ENCODE results near the gene PRKX. TPM values are rescaled to one million over a fixed set of nuclear protein-coding genes. Genes with fewer than 3 reads are reported as not detected.

Gene PRKX
- total and polyA plus RNA-seq, 2 of the 8 experiments (the other 6 are each of a cell fraction or from before 2014, with no cell fraction given) = 19.4 to 55.3 TPM

DNA sequence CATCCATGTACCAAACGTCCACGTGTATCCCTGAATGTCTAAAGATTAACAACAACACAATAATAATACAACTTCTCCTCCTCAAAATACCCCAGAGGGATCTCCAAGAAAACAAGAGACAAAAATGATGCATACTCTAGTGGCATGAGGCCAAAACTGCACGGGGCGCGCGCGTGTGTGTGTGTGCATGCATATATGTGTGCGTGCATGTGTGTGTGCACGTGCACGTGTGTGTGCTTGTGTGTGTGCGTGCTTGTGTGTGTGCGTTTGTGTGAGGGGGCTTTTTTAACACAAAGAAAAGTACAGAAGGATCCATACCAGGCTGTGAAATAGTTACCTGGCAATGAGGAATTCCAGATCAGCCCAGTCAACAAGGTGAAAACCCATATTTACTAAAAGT is 48.5 kb downstream of the PRKX start:
- no peaks in the 10 kb centered on the region for H3K4me1 ChIP-seq (replicated peaks in 1 of 4; ENCODE audit: control insufficient read depth in 3 of 4, insufficient read depth in 4 of 4, low read length in 3 of 4)
- no peak for FAIRE-seq
- 98% methylated on average over 12 of the region's 12 CpGs; no CpG with 5 or more reads in 1 of the 2 experiments for WGBS, 2 experiments (ENCODE audit: extremely low coverage in 1 of 2, insufficient coverage in 1 of 2, insufficient read length in 1 of 2, insufficient replicate concordance in 2 of 2, low coverage in 1 of 2, low lambda C conversion rate in 2 of 2, missing lambda C conversion rate in 1 of 2)
- no peak for TF ChIP-seq SIX5 (IDR thresholded peaks at IDR 0.05; ENCODE audit: low read depth, low read length)
- no peak for TF ChIP-seq CREB1 (IDR thresholded peaks at IDR 0.05)
- no peak for TF ChIP-seq BACH1 (IDR thresholded peaks at IDR 0.05; ENCODE audit: low read length)
- TF ChIP-seq SP1 (IDR thresholded peaks at IDR 0.05; ENCODE audit: low read depth, low read length) = no peak
- no peak for TF ChIP-seq KDM4A (IDR thresholded peaks at IDR 0.05; ENCODE audit: low read depth, low read length, severe bottlenecking)
- TF ChIP-seq, protein P1, sequence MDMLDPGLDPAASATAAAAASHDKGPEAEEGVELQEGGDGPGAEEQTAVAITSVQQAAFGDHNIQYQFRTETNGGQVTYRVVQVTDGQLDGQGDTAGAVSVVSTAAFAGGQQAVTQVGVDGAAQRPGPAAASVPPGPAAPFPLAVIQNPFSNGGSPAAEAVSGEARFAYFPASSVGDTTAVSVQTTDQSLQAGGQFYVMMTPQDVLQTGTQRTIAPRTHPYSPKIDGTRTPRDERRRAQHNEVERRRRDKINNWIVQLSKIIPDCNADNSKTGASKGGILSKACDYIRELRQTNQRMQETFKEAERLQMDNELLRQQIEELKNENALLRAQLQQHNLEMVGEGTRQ (IDR thresholded peaks at IDR 0.05; ENCODE audit: low read length) = no peak
- TF ChIP-seq JUND (IDR thresholded peaks at IDR 0.05; ENCODE audit: low read length) = no peak
- no peak for TF ChIP-seq TAF1 (IDR thresholded peaks at IDR 0.05; ENCODE audit: low read depth, low read length)
- TF ChIP-seq, protein P2, sequence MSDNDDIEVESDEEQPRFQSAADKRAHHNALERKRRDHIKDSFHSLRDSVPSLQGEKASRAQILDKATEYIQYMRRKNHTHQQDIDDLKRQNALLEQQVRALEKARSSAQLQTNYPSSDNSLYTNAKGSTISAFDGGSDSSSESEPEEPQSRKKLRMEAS (IDR thresholded peaks at IDR 0.05) = no peak
- TF ChIP-seq TEAD4 (IDR thresholded peaks at IDR 0.05; ENCODE audit: low read depth, low read length) = no peak
- TF ChIP-seq SP2 (IDR thresholded peaks at IDR 0.05; ENCODE audit: low read length) = no peak
- TF ChIP-seq, protein P3, sequence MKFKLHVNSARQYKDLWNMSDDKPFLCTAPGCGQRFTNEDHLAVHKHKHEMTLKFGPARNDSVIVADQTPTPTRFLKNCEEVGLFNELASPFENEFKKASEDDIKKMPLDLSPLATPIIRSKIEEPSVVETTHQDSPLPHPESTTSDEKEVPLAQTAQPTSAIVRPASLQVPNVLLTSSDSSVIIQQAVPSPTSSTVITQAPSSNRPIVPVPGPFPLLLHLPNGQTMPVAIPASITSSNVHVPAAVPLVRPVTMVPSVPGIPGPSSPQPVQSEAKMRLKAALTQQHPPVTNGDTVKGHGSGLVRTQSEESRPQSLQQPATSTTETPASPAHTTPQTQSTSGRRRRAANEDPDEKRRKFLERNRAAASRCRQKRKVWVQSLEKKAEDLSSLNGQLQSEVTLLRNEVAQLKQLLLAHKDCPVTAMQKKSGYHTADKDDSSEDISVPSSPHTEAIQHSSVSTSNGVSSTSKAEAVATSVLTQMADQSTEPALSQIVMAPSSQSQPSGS (IDR thresholded peaks at IDR 0.05; ENCODE audit: low read length) = no peak
- no peak for TF ChIP-seq TCF12 (IDR thresholded peaks at IDR 0.05; ENCODE audit: low read depth, low read length)

More for the DNA sequence above, 48.5 kb downstream of the PRKX start:
- Histone ChIP-seq H2BK120ac (replicated peaks; ENCODE audit: low read depth, low read length) (no peak overlapping the region), H2AFZ (ENCODE audit: low read length) (no peak overlapping the region), H2BK12ac (ENCODE audit: low read depth, low read length) (no peak overlapping the region), H3K56ac (replicated peaks; ENCODE audit: insufficient read length, low read depth, low read length) (no peak overlapping the region), H3K4me3 (ENCODE audit: extremely low read depth in 1 of 4, insufficient read depth in 2 of 4, low read depth in 3 of 4, low read length in 4 of 4) (no peak overlapping the region), H2BK5ac (ENCODE audit: low read depth, low read length) (no peak overlapping the region), H3K4me2 (ENCODE audit: insufficient read depth in 1 of 2, low read depth in 2 of 2, low read length in 2 of 2) (no peak overlapping the region), H3K18ac (ENCODE audit: extremely low read depth, low read length) (no peak overlapping the region), H4K8ac (ENCODE audit: extremely low read depth, insufficient read depth, low read length) (no peak overlapping the region), H3K9ac (replicated peaks in 1 of 4; ENCODE audit: extremely low read depth in 1 of 4, low read depth in 3 of 4, low read length in 3 of 4) (no peak overlapping the region), H4K91ac (replicated peaks; ENCODE audit: insufficient read length, low read length) (no peak overlapping the region), H2AK5ac (ENCODE audit: low read depth, low read length) (no peak overlapping the region), H2BK20ac (ENCODE audit: low read length) (no peak overlapping the region), H3K79me1 (ENCODE audit: low read depth, low read length) (no peaks in the 10 kb centered on the region), H4K5ac (ENCODE audit: insufficient read length, low read depth, low read length) (no peak overlapping the region), H3K4ac (replicated peaks; ENCODE audit: insufficient read length, low read depth, low read length) (no peak overlapping the region), H3K79me2 (ENCODE audit: control insufficient read depth in 1 of 2, insufficient read depth in 2 of 2, low read length in 2 of 2) (no peaks in the 10 kb centered on the region), H3K14ac (ENCODE audit: insufficient read length) (no peak overlapping the region), H3K23ac (ENCODE audit: insufficient read length) (no peak overlapping the region), H3K9me3 (ENCODE audit: insufficient read depth in 2 of 2, low read depth in 1 of 2, low read length in 1 of 2) (no peaks in the 10 kb centered on the region), H4K20me1 (replicated peaks in 1 of 2; ENCODE audit: control insufficient read depth in 1 of 2, insufficient read depth in 2 of 2, low read length in 2 of 2) (no peaks in the 10 kb centered on the region), H2BK15ac (ENCODE audit: low read length) (no peak overlapping the region), H3K36me3 (ENCODE audit: control insufficient read depth in 2 of 4, insufficient read depth in 4 of 4, low read length in 3 of 4) (peaks cover 0 to 6% (median under 1%) of the 10 kb centered on the region in 4 experiments; a peak in 3 of 8 replicates), H3K27ac (ENCODE audit: low read depth, low read length) (no peak overlapping the region), H3K27me3 (replicated peaks in 1 of 4; ENCODE audit: control insufficient read depth in 3 of 4, extremely low read depth in 1 of 4, insufficient read depth in 3 of 4, low read length in 3 of 4) (no peaks in the 10 kb centered on the region), H3K23me2 (ENCODE audit: low read depth, low read length) (no peaks in the 10 kb centered on the region)
- ChIA-PET CTCF (ENCODE audit: partially characterized antibody) (interaction anchor here (3.2 kb wide), 1 partner anchor 13 kb away, joined by 8 read pairs; no protein-coding TSS in a partner anchor), POLR2A (ENCODE audit: partially characterized antibody) (no interaction called here)
- no peak for DNase-seq (ENCODE audit: low read depth in 1 of 2, low spot score in 2 of 2)
